Measurements from ENCODE around the gene BORCS5.

- TF ChIP-seq CTCF (IDR thresholded peaks at IDR 0.05; ENCODE audit: insufficient read depth, low read length) (no peak), POLR2AphosphoS5 (IDR thresholded peaks at IDR 0.05; ENCODE audit: low read depth) (no peak)
These were observed 154.3 kb downstream of the BORCS5 start for GRCh38 chr12:12511021-12511783.

Data from HL-60 (cell line).